GM12878 (cell line): ENCODE results near the gene BEST1. TPM values are rescaled to one million over a fixed set of nuclear protein-coding genes. Genes with fewer than 3 reads are reported as not detected.

Source experiments
- ATAC-seq: fragments of 200-7000 bp; cut with Tn5 transposase; 3 replicates; pipeline ENCODE4 v1.9.1; 2020; ENCODE audit warnings: mild to moderate bottlenecking, moderate library complexity
- BruUV-seq: library from RNA; stranded (reverse); fragments of 400-500 nt; replicated peaks from 2 replicates; lab custom pipeline; 2021; lab: Mats Ljungman, UMichigan
- CTCF ChIA-PET: fragments of 300-600 bp; sonication (Branson Sonifier 250); formaldehyde crosslinking; extraction: SDS; loops from one replicate; lab custom pipeline; 2021; ENCODE audit warnings: inconsistent platforms; lab: Yijun Ruan, JAX
- POLR2A ChIA-PET: fragments of 350-600 bp; formaldehyde crosslinking; extraction: SDS; loops from one replicate; lab custom pipeline; 2021; ENCODE audit warnings: inconsistent platforms; lab: Charles Lee
- RAD21 ChIA-PET: fragments of 300-600 bp; sonication (Branson Sonifier 250); formaldehyde crosslinking; loops from one replicate; lab custom pipeline; 2023; ENCODE audit warnings: antibody characterized with exemption; ENCODE audit not compliant: unreplicated experiment; lab: Charles Lee
- SMC1A ChIA-PET: fragments of 300-600 bp; sonication (Branson Sonifier 250); formaldehyde crosslinking; loops from one replicate; lab custom pipeline; 2023; ENCODE audit not compliant: unreplicated experiment, uncharacterized antibody; lab: Charles Lee
- DNase-seq: peaks from one replicate; pipeline ENCODE4 v3.0.0-alpha.2; 2011; ENCODE audit warnings: low read depth, low spot score
- FAIRE-seq: peaks from 3 replicates; lab custom pipeline; 2011; peaks lifted over from hg19 to GRCh38; lab: Jason Lieb, UNC
- H2AFZ ChIP-seq: 2 replicates; pipeline ENCODE4 v1.6.0; 2011; ENCODE audit warnings: low read depth, low read length, control low read depth; ENCODE audit not compliant: control insufficient read depth
- H3K27ac ChIP-seq: 2 replicates; pipeline ENCODE4 v1.5.1; 2011; ENCODE audit warnings: control low read depth; ENCODE audit not compliant: control insufficient read depth, insufficient read depth
- H3K27me3 ChIP-seq, 2 experiments: replicated peaks in 1 of 2; 2 replicates each; pipeline versions ENCODE4 v1.6.0 to v1.6.1; 2011; ENCODE audit warnings: low read length in 1 of 2; ENCODE audit not compliant: control insufficient read depth in 2 of 2, insufficient read depth in 2 of 2
- H3K36me3 ChIP-seq, 2 experiments: 2 replicates each; pipeline ENCODE4 v1.5.1; 2011; ENCODE audit warnings: low read length in 1 of 2; ENCODE audit not compliant: control insufficient read depth in 2 of 2, insufficient read depth in 2 of 2
- H3K4me1 ChIP-seq: 2 replicates; pipeline ENCODE4 v1.6.1; 2011; ENCODE audit warnings: mild to moderate bottlenecking, low read length, moderate library complexity, mixed read lengths; ENCODE audit not compliant: control insufficient read depth, insufficient read depth
- H3K4me2 ChIP-seq: 2 replicates; pipeline ENCODE4 v1.6.0; 2011; ENCODE audit warnings: control low read depth; ENCODE audit not compliant: control insufficient read depth, insufficient read depth
- H3K4me3 ChIP-seq: fragments of 200-600 bp; sonication (generic); 2 replicates; pipeline ENCODE4 v1.5.1; 2016
- H3K79me2 ChIP-seq: 2 replicates; pipeline ENCODE4 v1.6.0; 2011; ENCODE audit warnings: low read length; ENCODE audit not compliant: control insufficient read depth, insufficient read depth
- H3K9ac ChIP-seq: 2 replicates; pipeline ENCODE4 v1.8.0; 2011; ENCODE audit warnings: low read length, control low read depth, mixed read lengths; ENCODE audit not compliant: control insufficient read depth, insufficient read depth
- H3K9me3 ChIP-seq: replicated peaks from 3 replicates; pipeline ENCODE4 v1.5.1; 2011; ENCODE audit warnings: mild to moderate bottlenecking, low read length; ENCODE audit not compliant: control insufficient read depth, insufficient read depth
- H4K20me1 ChIP-seq: 2 replicates; pipeline ENCODE4 v1.6.0; 2011; ENCODE audit not compliant: control insufficient read depth, insufficient read depth
- CBFB ChIP-seq: IDR thresholded peaks from 2 replicates; pipeline ENCODE4 v1.6.1; 2016; ENCODE audit warnings: antibody characterized with exemption, low read depth
- CHD1 ChIP-seq: IDR thresholded peaks from 2 replicates; pipeline ENCODE4 v1.6.1; 2012; ENCODE audit warnings: low read depth, low read length, improper control_type of control experiment
- FOXK2 ChIP-seq: fragments of 450-650 bp; IDR thresholded peaks from 2 replicates; pipeline ENCODE4 v1.6.1; 2017; ENCODE audit warnings: mild to moderate bottlenecking, moderate library complexity
- MLLT1 ChIP-seq: fragments of 450-650 bp; IDR thresholded peaks from 2 replicates; pipeline ENCODE4 v1.6.1; 2016; ENCODE audit warnings: mild to moderate bottlenecking
- NFIC ChIP-seq: IDR thresholded peaks from 2 replicates; pipeline ENCODE4 v1.6.1; 2012; ENCODE audit warnings: low read depth, mild to moderate bottlenecking, inconsistent platforms, low read length, moderate library complexity
- PRDM15 ChIP-seq: fragments of 450-650 bp; formaldehyde crosslinking; IDR thresholded peaks from 2 replicates; pipeline ENCODE4 v1.4.0; 2020; ENCODE audit warnings: mild to moderate bottlenecking, moderate library complexity
- RCOR1 ChIP-seq: conservative IDR thresholded peaks from 2 replicates; pipeline ENCODE4 v1.6.1; 2012; ENCODE audit warnings: low read depth, low read length, improper control_type of control experiment
- SKIL ChIP-seq: fragments of 450-650 bp; IDR thresholded peaks from 2 replicates; pipeline ENCODE4 v1.6.1; 2017; ENCODE audit warnings: mild to moderate bottlenecking, low read depth, inconsistent platforms; ENCODE audit not compliant: poor library complexity, severe bottlenecking
- SMAD5 ChIP-seq: IDR thresholded peaks from 2 replicates; pipeline ENCODE4 v1.6.1; 2016; ENCODE audit warnings: antibody characterized with exemption, low read depth
- SREBF2 ChIP-seq: IDR thresholded peaks from 2 replicates; pipeline ENCODE4 v1.6.1; 2012; ENCODE audit warnings: mild to moderate bottlenecking, low read length
- ZBTB33 ChIP-seq: fragments of 450-650 bp; IDR thresholded peaks from 2 replicates; pipeline ENCODE4 v1.6.1; 2017; ENCODE audit warnings: mild to moderate bottlenecking
- WGBS: methylation state at CpG from one replicate; pipeline ENCODE4 v1.1.6; 2016; ENCODE audit warnings: low lambda C conversion rate; ENCODE audit not compliant: insufficient replicate concordance, insufficient coverage; ENCODE audit errors: missing lambda C conversion rate; 5-methylcytosine and 5-hydroxymethylcytosine counted together
- in situ Hi-C: fragments of 300-500 bp; cut with MboI; formaldehyde crosslinking; loops from 9 replicates; pipeline ENCODE4 v1.14.3; 2018; ENCODE audit warnings: mixed read lengths
- intact Hi-C: fragments of 100-400 bp; cut with micrococcal nuclease; formaldehyde crosslinking; loops from one replicate; pipeline ENCODE4 v1.14.2; 2022; ENCODE audit not compliant: unreplicated experiment
- polyA plus RNA-seq, 11 experiments: library from polyadenylated mRNA; depleted of rRNA in 4 of 11; unstranded in 6 of 11; stranded (reverse) in 5 of 11; fragments of >200 nt; fragmentation: Nextera tagmentation in 4 of 11; fragmentation: Illumina TruSeq in 1 of 11; extraction: Ambion mirVana in 4 of 11; extraction: Trizol in 1 of 11; gene quantifications; 1 replicate in 1 of 11; 2 replicates in 10 of 11; pipeline versions ENCODE4 v1.2.1 to v1.2.3, GENCODE V29; 2011 to 2016; ENCODE audit warnings: inconsistent platforms in 2 of 11, missing spikeins in 2 of 11, low read depth in 1 of 11
- total RNA-seq, 4 experiments: library from RNA; depleted of rRNA in 3 of 4; stranded (reverse); fragments of >200 nt in 3 of 4; fragmentation: Illumina TruSeq in 1 of 4; extraction: Trizol in 1 of 4; gene quantifications; 2 replicates each; pipeline versions ENCODE4 v1.2.1 to v1.2.3, GENCODE V29; 2013 to 2021

BEST1 gene
- total and polyA plus RNA-seq, 10 of the 15 experiments (the other 5 are each of a cell fraction or from before 2014, with no cell fraction given) = 0.03 to 3.4 (median 0.15) TPM; not detected in 1

GRCh38 chr11:61908730-61909316, 41.3 kb upstream of the BEST1 start:
- FAIRE-seq = no peak
- H3K27ac ChIP-seq = no peak overlapping the region
- no peak overlapping the region for H3K4me2 ChIP-seq
- ChIA-PET SMC1A (interaction anchor here (0.9 to 1.6 kb wide), 2 partner anchors 10 to 38 kb away, joined by 3 to 4 read pairs; no protein-coding TSS in a partner anchor), RAD21 (interaction anchor here (0.8 to 2.1 kb wide), 2 partner anchors 39 to 173 kb away, joined by 3 to 9 read pairs; no protein-coding TSS in a partner anchor), CTCF (interaction anchor here (1.6 to 3.7 kb wide), 2 partner anchors 10 to 173 kb away, joined by 9 to 22 read pairs; no protein-coding TSS in a partner anchor), POLR2A (no interaction called here)
- H4K20me1 ChIP-seq = no peaks in the 10 kb centered on the region
- no peak for TF ChIP-seq SKIL
- TF ChIP-seq CHD1 = no peak
- no peak for TF ChIP-seq PRDM15 (CRISPR knock-in tag)
- no peak for TF ChIP-seq FOXK2
- no peak for TF ChIP-seq CBFB
- no peak for TF ChIP-seq NFIC
- no peak for TF ChIP-seq SMAD5
- TF ChIP-seq MLLT1 = no peak
- no peak for TF ChIP-seq ZBTB33
- no peak for TF ChIP-seq SREBF2
- no peak for TF ChIP-seq RCOR1
- DNase-seq = no peak
- intact Hi-C loops (no loop called here), in situ Hi-C loops (no loop called here)
- no peak for ATAC-seq
- H3K36me3 ChIP-seq = no peaks in the 10 kb centered on the region
- BruUV-seq = no TSS peak
- no peaks in the 10 kb centered on the region for H3K4me1 ChIP-seq
- H3K27me3 ChIP-seq = no peaks in the 10 kb centered on the region; a peak in 1 of 4 replicates
- WGBS = 18% methylated on average over 10 of the region's 10 CpGs
- H3K9ac ChIP-seq = no peak overlapping the region
- no peaks in the 10 kb centered on the region for H3K79me2 ChIP-seq
- no peak overlapping the region for H2AFZ ChIP-seq
- no peak overlapping the region for H3K4me3 ChIP-seq
- H3K9me3 ChIP-seq = no peaks in the 10 kb centered on the region
